22Rv1 (cell line): ENCODE data around the gene NANOG.
"Not testable (repeated sequence)": the region's sequence is repeated elsewhere in the genome, so short reads cannot be mapped to it uniquely, and the experiment has no call there.

ENCODE experiments used
- CTCF ChIP-seq: fragments of 450-650 bp; IDR thresholded peaks from 2 replicates; pipeline ENCODE4 v1.5.1; 2017; ENCODE audit warnings: mild to moderate bottlenecking
- ZFX ChIP-seq: fragments of 450-650 bp; IDR thresholded peaks from 2 replicates; pipeline ENCODE4 v1.6.1; 2017; ENCODE audit warnings: antibody characterized with exemption, borderline replicate concordance

- not testable (repeated sequence) for TF ChIP-seq ZFX, CTCF
Measured at GRCh38 chr12:7848098-7848422, 58.9 kb downstream of the NANOG start.
